NCI-H2227 (cell line): ENCODE measurements around the gene DCXR.

ENCODE experiments used
- DNase-seq: peaks from one replicate; lab custom pipeline; 2025; ENCODE audit not compliant: unreplicated experiment; lab: John Stamatoyannopoulos, UW

DCXR gene

GRCh38 chr17:81998691-81999438 is 38.6 kb downstream of the DCXR start:
- no peak for DNase-seq

GRCh38 chr17:81998212-81998611 is 39.3 kb downstream of the DCXR start:
- DNase-seq, result no peak

GRCh38 chr17:81996757-81997441 is 40.6 kb downstream of the DCXR start:
- DNase-seq, result no peak

GRCh38 chr17:81996232-81996756 is 41.2 kb downstream of the DCXR start:
- DNase-seq, result no peak

- DNase-seq, result no peak
These were observed 41.9 kb downstream of the DCXR start for GRCh38 chr17:81995463-81996231.

GRCh38 chr17:81994593-81995462 is 42.7 kb downstream of the DCXR start:
- no peak for DNase-seq

- DNase-seq, result no peak
These were observed 43.5 kb downstream of the DCXR start for GRCh38 chr17:81993729-81994592.

- no peak for DNase-seq
These were observed 45.0 kb downstream of the DCXR start for GRCh38 chr17:81992306-81993102.

GRCh38 chr17:81991684-81992305 is 45.7 kb downstream of the DCXR start:
- no peak for DNase-seq

- DNase-seq, result no peak
These were observed 46.4 kb downstream of the DCXR start for GRCh38 chr17:81990836-81991683.

- DNase-seq, result no peak
These were observed 50.2 kb downstream of the DCXR start for GRCh38 chr17:81987161-81987770.

GRCh38 chr17:81986606-81987005 is 50.9 kb downstream of the DCXR start:
- no peak for DNase-seq
